ENCODE data around the gene PTPN12. TPM values are rescaled to one million over a fixed set of nuclear protein-coding genes. Genes with fewer than 3 reads are reported as not detected.

PTPN12 gene
- total and polyA plus RNA-seq, 2 donors (not counting 1 experiment from before 2014, with no cell fraction given) = 18.0 to 78.8 TPM

- Histone ChIP-seq H3K27me3 (replicated peaks in 1 of 4; ENCODE audit: control extremely low read depth in 1 of 4, control insufficient read depth in 3 of 4, insufficient read depth in 4 of 4, low read length in 3 of 4) (no peaks in the 10 kb centered on the region), H3K4me3 (ENCODE audit: control extremely low read depth in 1 of 5, extremely low read depth in 1 of 5, insufficient read depth in 1 of 5, low read depth in 2 of 5, low read length in 4 of 5) (peak overlapping the region; percentile 88 to 96 (median 95)), H4K20me1 (ENCODE audit: control insufficient read depth, insufficient read depth, low read length, poor library complexity, severe bottlenecking) (no peaks in the 10 kb centered on the region), H3K9ac (ENCODE audit: low read length) (peak overlapping the region; percentile 81), H3K9me3 (ENCODE audit: control extremely low read depth in 1 of 3, control insufficient read depth in 2 of 3, insufficient read depth in 1 of 3, low read length in 2 of 3) (no peaks in the 10 kb centered on the region), H3K4me1 (ENCODE audit: control insufficient read depth in 2 of 2, insufficient read depth in 2 of 2, low read length in 2 of 2) (peaks cover 8 to 28% of the 10 kb centered on the region in 2 donors), H2AFZ (ENCODE audit: insufficient read depth, low read depth, low read length, poor library complexity, severe bottlenecking) (peak overlapping the region; percentile 85), H3K36me3 (replicated peaks in 1 of 2; ENCODE audit: control extremely low read depth in 1 of 2, control insufficient read depth in 1 of 2, extremely low read depth in 1 of 2, insufficient read depth in 2 of 2, low read length in 1 of 2) (no peaks in the 10 kb centered on the region), H3K4me2 (replicated peaks; ENCODE audit: low read depth, low read length, poor library complexity, severe bottlenecking) (peak overlapping the region; percentile 94), H3K79me2 (ENCODE audit: control insufficient read depth, insufficient read depth, low read length) (peaks cover 31% of the 10 kb centered on the region), H3K27ac (ENCODE audit: low read length in 2 of 2) (peak overlapping the region; percentile 75 to 81)
- peak; percentile 89 for ATAC-seq (ENCODE audit: low read depth)
- no peak for TF ChIP-seq EZH2 (IDR thresholded peaks at IDR 0.05; ENCODE audit: borderline replicate concordance, insufficient read depth, low read depth, low read length, poor library complexity, severe bottlenecking)
- no peak for TF ChIP-seq CTCF (IDR thresholded peaks at IDR 0.05)
- WGBS (ENCODE audit: insufficient coverage) = under 1% methylated on average over 57 of the region's 58 CpGs
- peak; percentile 96 for DNase-seq
- intact Hi-C loops (cut with micrococcal nuclease) = loop anchor here (1.0 to 10.0 kb wide), 4 partner anchors 160 to 368 kb away; partner anchors contain the start of genes FGL2, PHTF2, RSBN1L and TMEM60
- peak overlapping the region; percentile 99 for H3K4me3 Mint-ChIP-seq
- H3K9me3 Mint-ChIP-seq (ENCODE audit: insufficient read depth) = no peaks in the 10 kb centered on the region
- H3K27ac Mint-ChIP-seq = peak overlapping the region; percentile 98
- H3K27me3 Mint-ChIP-seq = no peaks in the 10 kb centered on the region
- POLR2A ChIA-PET = interaction anchor here (0.7 to 1.5 kb wide), 7 partner anchors 8 to 182 kb away, joined by 3 to 9 read pairs (median 5); partner anchors contain the start of gene GSAP
- peaks cover 27% of the 10 kb centered on the region for H3K4me1 Mint-ChIP-seq
- CTCF ChIA-PET = interaction anchor here (1.5 to 1.7 kb wide), 2 partner anchors 115 to 122 kb away, joined by 5 to 7 read pairs; no protein-coding TSS in a partner anchor
Measured at GRCh38 chr7:77536413-77537135, 521 bp upstream of the PTPN12 start.

Measured in B cell (primary cell).